Measurements from ENCODE around the gene MEI4.
"Not testable (repeated sequence)": the region's sequence is repeated elsewhere in the genome, so short reads cannot be mapped to it uniquely, and the experiment has no call there.

The MEI4 gene

GRCh38 chr6:77669913-77670312 lies 17.1 kb downstream of the MEI4 start:
- Histone ChIP-seq H3K4me2 (no peak overlapping the region), H3K4me1 (peaks cover 0 to 8% (median 0%) of the 10 kb centered on the region in 10 experiments; a peak in 1 of 20 replicates), H4K20me1 (no peaks in the 10 kb centered on the region), H3K4me3 (no peak overlapping the region), H3K9me3 (replicated peaks in 1 of 11) (no peaks in the 10 kb centered on the region), H3K27me3 (no peaks in the 10 kb centered on the region), H3K27ac (no peak overlapping the region), H3K36me3 (no peaks in the 10 kb centered on the region), H3K9ac (no peak overlapping the region)
- no peak for TF ChIP-seq Cebpa-rat (IDR thresholded peaks at IDR 0.05)

- Histone ChIP-seq H3K27me3 (no peaks in the 10 kb centered on the region), H3K4me2 (no peak overlapping the region), H3K9me3 (replicated peaks in 1 of 11) (no peaks in the 10 kb centered on the region), H3K4me3 (no peak overlapping the region), H3K4me1 (peaks cover 0 to 8% (median 0%) of the 10 kb centered on the region in 10 experiments; a peak in 1 of 20 replicates), H3K9ac (no peak overlapping the region), H3K27ac (no peak overlapping the region), H3K36me3 (no peaks in the 10 kb centered on the region), H4K20me1 (no peaks in the 10 kb centered on the region)
- no peak for TF ChIP-seq Cebpa-rat (IDR thresholded peaks at IDR 0.05)
These were observed 21.4 kb downstream of the MEI4 start for GRCh38 chr6:77674211-77674610.

GRCh38 chr6:77678048-77678447 lies 25.2 kb downstream of the MEI4 start:
- no peak overlapping the region for H3K4me3 ChIP-seq
- no peaks in the 10 kb centered on the region for H4K20me1 ChIP-seq
- no peaks in the 10 kb centered on the region for H3K27me3 ChIP-seq
- TF ChIP-seq Cebpa-rat (IDR thresholded peaks at IDR 0.05), result peak in 7 of 11 experiments; percentile 21 to 80 (median 67); a peak in 11 of 22 replicates
- no peak overlapping the region for H3K27ac ChIP-seq
- H3K4me2 ChIP-seq, result no peak overlapping the region
- no peaks in the 10 kb centered on the region for H3K36me3 ChIP-seq
- H3K9me3 ChIP-seq (replicated peaks in 1 of 11), result no peaks in the 10 kb centered on the region
- no peak overlapping the region for H3K9ac ChIP-seq
- H3K4me1 ChIP-seq, result no peaks in the 10 kb centered on the region

- H3K9ac ChIP-seq, result no peak overlapping the region
These were observed 30.7 kb downstream of the MEI4 start for GRCh38 chr6:77683515-77683914.

GRCh38 chr6:77686931-77687330 lies 34.1 kb downstream of the MEI4 start:
- TF ChIP-seq Cebpa-rat (IDR thresholded peaks at IDR 0.05), result no peak
- no peaks in the 10 kb centered on the region for H4K20me1 ChIP-seq
- no peaks in the 10 kb centered on the region for H3K27me3 ChIP-seq
- no peak overlapping the region for H3K4me3 ChIP-seq
- no peaks in the 10 kb centered on the region for H3K36me3 ChIP-seq
- H3K9me3 ChIP-seq (replicated peaks in 1 of 11), result no peaks in the 10 kb centered on the region
- no peak overlapping the region for H3K9ac ChIP-seq
- H3K4me2 ChIP-seq, result no peak overlapping the region
- H3K27ac ChIP-seq, result no peak overlapping the region
- no peaks in the 10 kb centered on the region for H3K4me1 ChIP-seq

More at GRCh38 chr6:77683515-77683914, 30.7 kb downstream of the MEI4 start:
- Histone ChIP-seq H3K36me3 (no peaks in the 10 kb centered on the region), H3K4me2 (no peak overlapping the region), H4K20me1 (no peaks in the 10 kb centered on the region), H3K9me3 (replicated peaks in 1 of 11) (no peaks in the 10 kb centered on the region), H3K27me3 (no peaks in the 10 kb centered on the region), H3K4me1 (no peaks in the 10 kb centered on the region), H3K27ac (no peak overlapping the region), H3K4me3 (no peak overlapping the region)
- no peak for TF ChIP-seq Cebpa-rat (IDR thresholded peaks at IDR 0.05)

- Histone ChIP-seq H3K4me3 (no peak overlapping the region), H3K27ac (no peak overlapping the region), H3K4me1 (no peaks in the 10 kb centered on the region), H3K36me3 (no peaks in the 10 kb centered on the region), H3K9ac (no peak overlapping the region), H3K27me3 (no peaks in the 10 kb centered on the region), H3K4me2 (no peak overlapping the region), H3K9me3 (replicated peaks in 1 of 11) (no peaks in the 10 kb centered on the region), H4K20me1 (no peaks in the 10 kb centered on the region)
- no peak for TF ChIP-seq Cebpa-rat (IDR thresholded peaks at IDR 0.05)
These were observed 35.8 kb downstream of the MEI4 start for GRCh38 chr6:77688649-77689048.

GRCh38 chr6:77700095-77700494 lies 47.3 kb downstream of the MEI4 start:
- H3K36me3 ChIP-seq; H3K27me3 ChIP-seq; H3K4me2 ChIP-seq; H3K4me3 ChIP-seq; H3K27ac ChIP-seq; H4K20me1 ChIP-seq; H3K9ac ChIP-seq; H3K4me1 ChIP-seq; H3K9me3 ChIP-seq (replicated peaks in 1 of 11): not testable (repeated sequence)

- Histone ChIP-seq H3K4me2 (no peak overlapping the region), H3K9ac (no peak overlapping the region), H3K27ac (no peak overlapping the region), H3K9me3 (replicated peaks in 1 of 11) (peaks cover 0 to 16% (median 10%) of the 10 kb centered on the region in 11 experiments; a peak in 11 of 22 replicates), H3K4me1 (no peaks in the 10 kb centered on the region), H3K36me3 (no peaks in the 10 kb centered on the region), H3K4me3 (no peak overlapping the region), H3K27me3 (no peaks in the 10 kb centered on the region), H4K20me1 (no peaks in the 10 kb centered on the region; a peak in 1 of 22 replicates)
- no peak for TF ChIP-seq Cebpa-rat (IDR thresholded peaks at IDR 0.05)
These were observed 54.8 kb downstream of the MEI4 start for GRCh38 chr6:77707603-77708002.

- Histone ChIP-seq H3K9me3 (replicated peaks in 1 of 11) (no peaks in the 10 kb centered on the region), H4K20me1 (no peaks in the 10 kb centered on the region), H3K4me3 (no peak overlapping the region), H3K4me2 (no peak overlapping the region), H3K27me3 (no peaks in the 10 kb centered on the region), H3K27ac (no peak overlapping the region), H3K4me1 (no peaks in the 10 kb centered on the region), H3K9ac (no peak overlapping the region), H3K36me3 (no peaks in the 10 kb centered on the region)
- TF ChIP-seq Cebpa-rat (IDR thresholded peaks at IDR 0.05), result no peak
These were observed 62.7 kb downstream of the MEI4 start for GRCh38 chr6:77715588-77715987.

GRCh38 chr6:77716311-77716710 lies 63.5 kb downstream of the MEI4 start:
- Histone ChIP-seq H3K27me3 (no peaks in the 10 kb centered on the region), H3K36me3 (no peaks in the 10 kb centered on the region), H3K4me2 (no peak overlapping the region), H3K4me3 (no peak overlapping the region), H3K9me3 (replicated peaks in 1 of 11) (no peaks in the 10 kb centered on the region), H3K4me1 (no peaks in the 10 kb centered on the region), H4K20me1 (no peaks in the 10 kb centered on the region), H3K27ac (no peak overlapping the region), H3K9ac (no peak overlapping the region)
- no peak for TF ChIP-seq Cebpa-rat (IDR thresholded peaks at IDR 0.05)

- peak overlapping the region in 1 of 11 experiments; percentile 20; a peak in 2 of 22 replicates for H3K4me2 ChIP-seq
- not testable (repeated sequence) for H3K9ac ChIP-seq
These were observed 83.2 kb downstream of the MEI4 start for GRCh38 chr6:77736010-77736409.

More at GRCh38 chr6:77736010-77736409, 83.2 kb downstream of the MEI4 start:
- H3K36me3 ChIP-seq; H3K27ac ChIP-seq; H3K4me3 ChIP-seq; H4K20me1 ChIP-seq; H3K9me3 ChIP-seq (replicated peaks in 1 of 11); H3K27me3 ChIP-seq; H3K4me1 ChIP-seq: not testable (repeated sequence)

All from BLaER1 treated with 17β-estradiol and CSF1 and Interleukin-3, amounts not matched to agents 10 nM and 100 nM (cell line).